ENCODE measurements around the gene SMARCD3. TPM values are rescaled to one million over a fixed set of nuclear protein-coding genes. Genes with fewer than 3 reads are reported as not detected.

Gene SMARCD3
- total RNA-seq, 2 experiments from 2014 or later = 4.1 to 4.8 TPM

GRCh38 chr7:151279868-151280267 lies 31.4 kb upstream of the SMARCD3 start:
- Mint-ChIP-seq H3K27me3 (peaks cover 15% of the 10 kb centered on the region), H3K36me3 (ENCODE audit: low read depth) (no peaks in the 10 kb centered on the region), H3K9me3 (ENCODE audit: low read depth) (no peaks in the 10 kb centered on the region), H3K27ac (no peak overlapping the region), H3K4me1 (peaks cover 12% of the 10 kb centered on the region), H3K4me3 (no peak overlapping the region)
- DNase-seq = no peak
- ATAC-seq = no peak
- ChIA-PET POLR2A (no interaction called here), CTCF (no interaction called here)
- intact Hi-C loops (cut with DNase I, micrococcal nuclease) = no loop called here

GRCh38 chr7:151278949-151279348 lies 30.5 kb upstream of the SMARCD3 start:
- DNase-seq (no peak), ATAC-seq (no peak)
- Mint-ChIP-seq H3K4me3 (no peak overlapping the region), H3K27me3 (peaks cover 12% of the 10 kb centered on the region), H3K9me3 (ENCODE audit: low read depth) (no peaks in the 10 kb centered on the region), H3K36me3 (ENCODE audit: low read depth) (no peaks in the 10 kb centered on the region), H3K4me1 (peaks cover 12% of the 10 kb centered on the region), H3K27ac (no peak overlapping the region)
- ChIA-PET POLR2A (no interaction called here), CTCF (no interaction called here)
- intact Hi-C loops (cut with DNase I, micrococcal nuclease) = no loop called here

GRCh38 chr7:151277631-151278030 lies 29.1 kb upstream of the SMARCD3 start:
- no peak for ATAC-seq
- H3K27me3 Mint-ChIP-seq = peaks cover 8% of the 10 kb centered on the region
- no peak for DNase-seq
- peak overlapping the region; percentile 63 for H3K4me3 Mint-ChIP-seq
- ChIA-PET POLR2A (interaction anchor here (1.0 kb wide), 1 partner anchor 16 kb away, joined by 10 read pairs; no protein-coding TSS in a partner anchor), CTCF (interaction anchor here (0.5 to 1.6 kb wide), 10 partner anchors 9 to 955 kb away, joined by 3 to 8 read pairs (median 3); partner anchors contain the start of gene CHPF2)
- peaks cover 12% of the 10 kb centered on the region for H3K4me1 Mint-ChIP-seq
- no peaks in the 10 kb centered on the region for H3K36me3 Mint-ChIP-seq (ENCODE audit: low read depth)
- H3K9me3 Mint-ChIP-seq (ENCODE audit: low read depth) = no peaks in the 10 kb centered on the region
- intact Hi-C loops (cut with DNase I, micrococcal nuclease) = no loop called here
- H3K27ac Mint-ChIP-seq = peak overlapping the region; percentile 77

- peak; percentile 88 for ATAC-seq
- Mint-ChIP-seq H3K9me3 (ENCODE audit: low read depth) (no peaks in the 10 kb centered on the region), H3K4me1 (peaks cover 19% of the 10 kb centered on the region), H3K36me3 (ENCODE audit: low read depth) (no peaks in the 10 kb centered on the region), H3K4me3 (peak overlapping the region; percentile 63), H3K27me3 (peaks cover 5% of the 10 kb centered on the region), H3K27ac (peak overlapping the region; percentile 77)
- CTCF ChIA-PET = interaction anchor here (0.5 to 1.6 kb wide), 10 partner anchors 9 to 955 kb away, joined by 3 to 8 read pairs (median 3); partner anchors contain the start of gene CHPF2
- POLR2A ChIA-PET = interaction anchor here (1.0 kb wide), 1 partner anchor 15 kb away, joined by 10 read pairs; no protein-coding TSS in a partner anchor
- intact Hi-C loops (cut with DNase I, micrococcal nuclease) = no loop called here
- DNase-seq = peak; percentile 80
Measured at GRCh38 chr7:151276666-151277590, 28.4 kb upstream of the SMARCD3 start.

- Mint-ChIP-seq H3K27me3 (peaks cover 4% of the 10 kb centered on the region), H3K4me1 (peaks cover 20% of the 10 kb centered on the region), H3K4me3 (peak overlapping the region; percentile 29), H3K36me3 (ENCODE audit: low read depth) (no peaks in the 10 kb centered on the region), H3K9me3 (ENCODE audit: low read depth) (no peaks in the 10 kb centered on the region), H3K27ac (no peak overlapping the region)
- intact Hi-C loops (cut with DNase I, micrococcal nuclease) = no loop called here
- DNase-seq (no peak), ATAC-seq (no peak)
- POLR2A ChIA-PET = no interaction called here
- CTCF ChIA-PET = no interaction called here
Measured at GRCh38 chr7:151275813-151276577, 27.5 kb upstream of the SMARCD3 start.

GRCh38 chr7:151274936-151275812 lies 26.7 kb upstream of the SMARCD3 start:
- no peaks in the 10 kb centered on the region for H3K36me3 Mint-ChIP-seq (ENCODE audit: low read depth)
- no peak overlapping the region for H3K4me3 Mint-ChIP-seq
- intact Hi-C loops (cut with DNase I, micrococcal nuclease) = no loop called here
- peaks cover 3% of the 10 kb centered on the region for H3K27me3 Mint-ChIP-seq
- DNase-seq (no peak), ATAC-seq (no peak)
- ChIA-PET CTCF (interaction anchor here (0.7 to 1.5 kb wide), 3 partner anchors 22 to 396 kb away, joined by 3 to 4 read pairs (median 3); no protein-coding TSS in a partner anchor), POLR2A (no interaction called here)
- no peaks in the 10 kb centered on the region for H3K9me3 Mint-ChIP-seq (ENCODE audit: low read depth)
- H3K4me1 Mint-ChIP-seq = peaks cover 20% of the 10 kb centered on the region
- H3K27ac Mint-ChIP-seq = no peak overlapping the region

GRCh38 chr7:151274396-151274795 lies 25.9 kb upstream of the SMARCD3 start:
- peaks cover 3% of the 10 kb centered on the region for H3K27me3 Mint-ChIP-seq
- POLR2A ChIA-PET = interaction anchor here (0.6 kb wide), 1 partner anchor 15 kb away, joined by 3 read pairs; no protein-coding TSS in a partner anchor
- peak overlapping the region; percentile 5 for H3K27ac Mint-ChIP-seq
- DNase-seq (no peak), ATAC-seq (no peak)
- H3K4me3 Mint-ChIP-seq = no peak overlapping the region
- peaks cover 20% of the 10 kb centered on the region for H3K4me1 Mint-ChIP-seq
- no peaks in the 10 kb centered on the region for H3K9me3 Mint-ChIP-seq (ENCODE audit: low read depth)
- H3K36me3 Mint-ChIP-seq (ENCODE audit: low read depth) = no peaks in the 10 kb centered on the region
- CTCF ChIA-PET = interaction anchor here (0.7 to 1.5 kb wide), 2 partner anchors 23 to 40 kb away, joined by 3 to 4 read pairs; no protein-coding TSS in a partner anchor
- intact Hi-C loops (cut with DNase I, micrococcal nuclease) = no loop called here

- H3K9me3 Mint-ChIP-seq (ENCODE audit: low read depth) = no peaks in the 10 kb centered on the region
- ChIA-PET CTCF (interaction anchor here (1.5 kb wide), 1 partner anchor 23 kb away, joined by 4 read pairs; no protein-coding TSS in a partner anchor), POLR2A (interaction anchor here (0.6 kb wide), 1 partner anchor 15 kb away, joined by 3 read pairs; no protein-coding TSS in a partner anchor)
- H3K36me3 Mint-ChIP-seq (ENCODE audit: low read depth) = no peaks in the 10 kb centered on the region
- intact Hi-C loops (cut with DNase I, micrococcal nuclease) = no loop called here
- DNase-seq (no peak), ATAC-seq (no peak)
- peaks cover 20% of the 10 kb centered on the region for H3K4me1 Mint-ChIP-seq
- H3K27me3 Mint-ChIP-seq = peaks cover 3% of the 10 kb centered on the region
- H3K27ac Mint-ChIP-seq = no peak overlapping the region
- no peak overlapping the region for H3K4me3 Mint-ChIP-seq
Measured at GRCh38 chr7:151273651-151274390, 25.3 kb upstream of the SMARCD3 start.

- CTCF ChIA-PET = interaction anchor here (0.7 to 1.0 kb wide), 2 partner anchors 27 to 70 kb away, joined by 3 read pairs; no protein-coding TSS in a partner anchor
- Mint-ChIP-seq H3K27me3 (no peaks in the 10 kb centered on the region), H3K9me3 (ENCODE audit: low read depth) (no peaks in the 10 kb centered on the region), H3K27ac (no peak overlapping the region), H3K4me1 (peaks cover 20% of the 10 kb centered on the region), H3K36me3 (ENCODE audit: low read depth) (no peaks in the 10 kb centered on the region), H3K4me3 (no peak overlapping the region)
- intact Hi-C loops (cut with DNase I, micrococcal nuclease) = no loop called here
- DNase-seq (no peak), ATAC-seq (no peak)
- POLR2A ChIA-PET = no interaction called here
Measured at GRCh38 chr7:151272877-151273276, 24.4 kb upstream of the SMARCD3 start.

GRCh38 chr7:151272405-151272804 lies 23.9 kb upstream of the SMARCD3 start:
- H3K27ac Mint-ChIP-seq = no peak overlapping the region
- H3K4me1 Mint-ChIP-seq = peaks cover 18% of the 10 kb centered on the region
- intact Hi-C loops (cut with DNase I, micrococcal nuclease) = no loop called here
- H3K4me3 Mint-ChIP-seq = no peak overlapping the region
- CTCF ChIA-PET = interaction anchor here (1.0 kb wide), 1 partner anchor 26 kb away, joined by 3 read pairs; no protein-coding TSS in a partner anchor
- H3K36me3 Mint-ChIP-seq (ENCODE audit: low read depth) = no peaks in the 10 kb centered on the region
- no peaks in the 10 kb centered on the region for H3K9me3 Mint-ChIP-seq (ENCODE audit: low read depth)
- ATAC-seq = no peak
- H3K27me3 Mint-ChIP-seq = no peaks in the 10 kb centered on the region
- DNase-seq = no peak
- POLR2A ChIA-PET = no interaction called here
